CD14-positive monocyte (primary cell): ENCODE results near the gene PDE1C. TPM values are rescaled to one million over a fixed set of nuclear protein-coding genes. Genes with fewer than 3 reads are reported as not detected.

ENCODE experiments used
- DNase-seq, 3 donors: peaks; one replicate each; pipeline ENCODE4 v3.0.0-alpha.2; 2011 to 2022
- H2AFZ ChIP-seq: 2 replicates; pipeline ENCODE4 v1.6.0; 2012; ENCODE audit warnings: mild to moderate bottlenecking, low read depth, low read length, inconsistent platforms; ENCODE audit not compliant: insufficient read depth, poor library complexity, severe bottlenecking
- H3K27ac ChIP-seq, 2 donors: 1 replicate in 1 of 2; 2 replicates in 1 of 2; pipeline ENCODE4 v1.5.1; 2012 to 2013; ENCODE audit warnings: low read length in 2 of 2, control low read depth in 1 of 2, inconsistent platforms in 1 of 2, low read depth in 1 of 2, mild to moderate bottlenecking in 1 of 2
- H3K27me3 ChIP-seq, 2 donors: one replicate each; pipeline versions ENCODE4 v1.6.0 to v1.6.1; 2011 to 2013; ENCODE audit warnings: low read length in 2 of 2; ENCODE audit not compliant: control insufficient read depth in 2 of 2, insufficient read depth in 2 of 2
- H3K36me3 ChIP-seq, 2 donors: replicated peaks in 1 of 2; 1 replicate in 1 of 2; 2 replicates in 1 of 2; pipeline versions ENCODE4 v1.5.1 to v1.6.1; 2012 to 2013; ENCODE audit warnings: low read length in 2 of 2, control low read depth in 1 of 2, inconsistent platforms in 1 of 2, mild to moderate bottlenecking in 1 of 2; ENCODE audit not compliant: insufficient read depth in 2 of 2, control insufficient read depth in 1 of 2
- H3K4me1 ChIP-seq, 2 donors: 1 replicate in 1 of 2; 2 replicates in 1 of 2; pipeline versions ENCODE4 v1.5.1 to v1.6.1; 2012 to 2013; ENCODE audit warnings: low read length in 2 of 2, control low read depth in 1 of 2, inconsistent platforms in 1 of 2, mild to moderate bottlenecking in 1 of 2, moderate library complexity in 1 of 2; ENCODE audit not compliant: insufficient read depth in 2 of 2, control insufficient read depth in 1 of 2
- H3K4me2 ChIP-seq: replicated peaks from 2 replicates; pipeline ENCODE3; 2012; ENCODE audit warnings: low read length, moderate library complexity, mild to moderate bottlenecking; ENCODE audit not compliant: poor library complexity, severe bottlenecking; ENCODE audit errors: extremely low read depth
- H3K4me3 ChIP-seq, 3 experiments: fragments of 200-600 bp in 1 of 3; sonication (generic) in 1 of 3; replicated peaks in 1 of 3; 1 replicate in 2 of 3; 2 replicates in 1 of 3; pipeline ENCODE4 v1.5.1; 2011 to 2013; ENCODE audit warnings: low read length in 3 of 3, mild to moderate bottlenecking in 3 of 3, control low read depth in 2 of 3, low read depth in 2 of 3, inconsistent platforms in 1 of 3, moderate library complexity in 1 of 3
- H3K79me2 ChIP-seq: 2 replicates; pipeline ENCODE4 v1.6.0; 2012; ENCODE audit warnings: mild to moderate bottlenecking, control low read depth, inconsistent platforms, low read length, moderate library complexity; ENCODE audit not compliant: insufficient read depth
- H3K9ac ChIP-seq: 2 replicates; pipeline ENCODE4 v1.6.0; 2017; ENCODE audit warnings: low read length, mild to moderate bottlenecking; ENCODE audit not compliant: insufficient read depth, poor library complexity, severe bottlenecking
- H3K9me3 ChIP-seq, 2 donors: replicated peaks in 1 of 2; 1 replicate in 1 of 2; 2 replicates in 1 of 2; pipeline versions ENCODE4 v1.5.1 to v1.6.1; 2012 to 2013; ENCODE audit warnings: low read length in 2 of 2, control low read depth in 1 of 2; ENCODE audit not compliant: control insufficient read depth in 1 of 2, insufficient read depth in 1 of 2
- H4K20me1 ChIP-seq: 2 replicates; pipeline ENCODE4 v1.6.0; 2012; ENCODE audit warnings: mild to moderate bottlenecking, low read length, control low read depth, moderate library complexity; ENCODE audit not compliant: insufficient read depth
- H3K27ac Mint-ChIP-seq, 7 donors: one replicate each; pipeline ENCODE4 v1.8.0; 2020; ENCODE audit warnings: mild to moderate bottlenecking in 7 of 7, mixed read lengths in 7 of 7, moderate library complexity in 6 of 7, inconsistent platforms in 2 of 7
- H3K27me3 Mint-ChIP-seq, 3 donors: one replicate each; pipeline ENCODE4 v1.8.0; 2021 to 2022; ENCODE audit warnings: low read depth in 3 of 3, mild to moderate bottlenecking in 3 of 3, mixed read lengths in 3 of 3, moderate library complexity in 3 of 3, inconsistent platforms in 1 of 3
- H3K36me3 Mint-ChIP-seq, 2 donors: one replicate each; pipeline ENCODE4 v1.8.0; 2020; ENCODE audit warnings: mixed read lengths in 2 of 2, inconsistent platforms in 1 of 2, mild to moderate bottlenecking in 1 of 2
- H3K4me1 Mint-ChIP-seq: one replicate; pipeline ENCODE4 v1.8.0; 2020; ENCODE audit warnings: mild to moderate bottlenecking, mixed read lengths
- H3K4me3 Mint-ChIP-seq, 2 donors: one replicate each; pipeline ENCODE4 v1.8.0; 2020; ENCODE audit warnings: mild to moderate bottlenecking in 2 of 2, mixed read lengths in 2 of 2, moderate library complexity in 1 of 2
- H3K9me3 Mint-ChIP-seq, 7 donors: one replicate each; pipeline ENCODE4 v1.8.0; 2020 to 2022; ENCODE audit warnings: mixed read lengths in 7 of 7, mild to moderate bottlenecking in 6 of 7, moderate library complexity in 6 of 7, inconsistent platforms in 2 of 7
- WGBS: methylation state at CpG from one replicate; pipeline ENCODE4 v1.1.5; 2013; ENCODE audit warnings: missing lambda C conversion rate; ENCODE audit not compliant: insufficient coverage; 5-methylcytosine and 5-hydroxymethylcytosine counted together
- intact Hi-C, 2 donors: fragments of 100-400 bp; cut with micrococcal nuclease; formaldehyde crosslinking; loops; one replicate each; pipeline versions ENCODE4 v1.15.0 to v1.15.1; 2023
- polyA plus RNA-seq, 3 donors: library from polyadenylated mRNA; depleted of rRNA in 1 of 3; unstranded in 2 of 3; stranded (reverse) in 1 of 3; fragments of 300-500 nt in 2 of 3; fragments of >200 nt in 1 of 3; fragmentation: Illumina TruSeq in 2 of 3; gene quantifications; 1 replicate in 2 of 3; 2 replicates in 1 of 3; pipeline ENCODE4 v1.2.3, GENCODE V29; 2012 to 2021
- TF ChIP-seq, protein P1 (sequence below): fragments of 200-600 bp; IDR thresholded peaks from one replicate; pipeline ENCODE4 v1.8.0; 2022; ENCODE audit warnings: antibody characterized with exemption, mild to moderate bottlenecking

Gene PDE1C
- polyA plus RNA-seq, 3 donors = not detected

DNA sequence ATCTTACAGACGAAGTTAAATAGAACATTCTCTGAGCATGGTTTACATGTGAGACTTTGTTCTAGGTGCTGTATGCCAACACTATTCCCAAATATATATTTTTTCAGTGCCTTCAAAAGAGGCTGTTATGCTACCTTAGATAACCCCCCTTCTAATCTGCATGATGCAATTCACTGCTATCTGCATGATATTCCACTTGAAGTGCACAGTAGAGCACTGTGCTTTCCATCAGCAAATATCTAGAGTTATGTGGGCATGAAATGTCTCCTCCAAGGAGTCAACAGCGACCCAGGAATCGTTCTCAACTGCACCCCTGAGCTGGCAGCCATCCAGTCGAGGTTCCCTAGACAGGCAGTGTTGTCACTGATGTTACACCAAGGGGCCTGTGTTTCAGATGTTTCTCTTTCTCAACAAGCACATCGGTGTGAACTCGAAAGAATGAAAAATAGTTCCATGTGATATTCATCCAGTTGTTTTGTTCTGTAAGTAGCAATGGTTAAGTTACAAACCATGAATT lies 88.3 kb downstream of the PDE1C start:
- H2AFZ ChIP-seq = no peak overlapping the region
- H3K4me2 ChIP-seq = no peak overlapping the region
- Mint-ChIP-seq H3K27ac (no peak overlapping the region), H3K4me3 (no peak overlapping the region), H3K36me3 (no peaks in the 10 kb centered on the region), H3K27me3 (peaks cover 0 to 2% (median 2%) of the 10 kb centered on the region in 3 donors), H3K9me3 (peaks cover 4 to 20% (median 7%) of the 10 kb centered on the region in 7 donors), H3K4me1 (no peaks in the 10 kb centered on the region)
- no peaks in the 10 kb centered on the region for H4K20me1 ChIP-seq
- no peaks in the 10 kb centered on the region for H3K4me1 ChIP-seq
- no peak for DNase-seq
- H3K27ac ChIP-seq = no peak overlapping the region
- TF ChIP-seq, protein P1, sequence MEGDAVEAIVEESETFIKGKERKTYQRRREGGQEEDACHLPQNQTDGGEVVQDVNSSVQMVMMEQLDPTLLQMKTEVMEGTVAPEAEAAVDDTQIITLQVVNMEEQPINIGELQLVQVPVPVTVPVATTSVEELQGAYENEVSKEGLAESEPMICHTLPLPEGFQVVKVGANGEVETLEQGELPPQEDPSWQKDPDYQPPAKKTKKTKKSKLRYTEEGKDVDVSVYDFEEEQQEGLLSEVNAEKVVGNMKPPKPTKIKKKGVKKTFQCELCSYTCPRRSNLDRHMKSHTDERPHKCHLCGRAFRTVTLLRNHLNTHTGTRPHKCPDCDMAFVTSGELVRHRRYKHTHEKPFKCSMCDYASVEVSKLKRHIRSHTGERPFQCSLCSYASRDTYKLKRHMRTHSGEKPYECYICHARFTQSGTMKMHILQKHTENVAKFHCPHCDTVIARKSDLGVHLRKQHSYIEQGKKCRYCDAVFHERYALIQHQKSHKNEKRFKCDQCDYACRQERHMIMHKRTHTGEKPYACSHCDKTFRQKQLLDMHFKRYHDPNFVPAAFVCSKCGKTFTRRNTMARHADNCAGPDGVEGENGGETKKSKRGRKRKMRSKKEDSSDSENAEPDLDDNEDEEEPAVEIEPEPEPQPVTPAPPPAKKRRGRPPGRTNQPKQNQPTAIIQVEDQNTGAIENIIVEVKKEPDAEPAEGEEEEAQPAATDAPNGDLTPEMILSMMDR = no peak
- H3K9ac ChIP-seq = no peak overlapping the region
- H3K27me3 ChIP-seq = no peaks in the 10 kb centered on the region
- H3K36me3 ChIP-seq = no peaks in the 10 kb centered on the region
- no peak overlapping the region for H3K4me3 ChIP-seq
- intact Hi-C loops = no loop called here
- H3K9me3 ChIP-seq = peaks cover 3 to 6% of the 10 kb centered on the region in 2 donors
- H3K79me2 ChIP-seq = no peaks in the 10 kb centered on the region
- 82% methylated on average over 3 of the region's 6 CpGs for WGBS

- Histone ChIP-seq H4K20me1 (no peaks in the 10 kb centered on the region), H3K36me3 (no peaks in the 10 kb centered on the region), H3K27ac (no peak overlapping the region), H3K27me3 (no peaks in the 10 kb centered on the region), H3K4me3 (no peak overlapping the region), H3K79me2 (no peaks in the 10 kb centered on the region), H3K4me2 (no peak overlapping the region), H2AFZ (no peak overlapping the region), H3K9ac (no peak overlapping the region), H3K4me1 (no peaks in the 10 kb centered on the region), H3K9me3 (peaks cover 6% of the 10 kb centered on the region in 2 donors)
- no peak overlapping the region for H3K4me3 Mint-ChIP-seq
- WGBS = no CpG with 5 or more reads among the region's 1 CpG
- no peaks in the 10 kb centered on the region for H3K4me1 Mint-ChIP-seq
- no peak overlapping the region for H3K27ac Mint-ChIP-seq
- H3K36me3 Mint-ChIP-seq = no peaks in the 10 kb centered on the region
- peaks cover 0 to 4% (median 2%) of the 10 kb centered on the region in 3 donors for H3K27me3 Mint-ChIP-seq
- H3K9me3 Mint-ChIP-seq = peaks cover 4 to 23% (median 7%) of the 10 kb centered on the region in 7 donors
- TF ChIP-seq, protein P1 = no peak
- no peak for DNase-seq
- intact Hi-C loops = no loop called here
Measured at GRCh38 chr7:31979690-31980330, 90.4 kb downstream of the PDE1C start.
